Sigmoid colon (tissue), 7 donors: Measurements from ENCODE around the gene CEP250. TPM values are rescaled to one million over a fixed set of nuclear protein-coding genes. Genes with fewer than 3 reads are reported as not detected.

Experiments used
- DNase-seq: peaks from one replicate; pipeline ENCODE4 v3.0.0-alpha.2; 2019
- H3K27ac ChIP-seq, 4 donors: fragments of 200-600 bp; sonication (generic); one replicate each; pipeline ENCODE4 v1.5.1; 2016 to 2019; ENCODE audit warnings: mild to moderate bottlenecking in 1 of 4
- H3K27me3 ChIP-seq, 3 donors: fragments of 200-600 bp; sonication (generic); one replicate each; pipeline ENCODE4 v1.5.1; 2019; ENCODE audit warnings: mild to moderate bottlenecking in 1 of 3
- H3K36me3 ChIP-seq, 4 donors: fragments of 200-600 bp; sonication (generic); one replicate each; pipeline ENCODE4 v1.5.1; 2016 to 2019
- H3K4me1 ChIP-seq, 4 donors: fragments of 200-600 bp; sonication (generic); one replicate each; pipeline ENCODE4 v1.5.1; 2017 to 2019
- H3K4me3 ChIP-seq, 4 donors: fragments of 200-600 bp; sonication (generic); one replicate each; pipeline ENCODE4 v1.5.1; 2017 to 2019; ENCODE audit warnings: mild to moderate bottlenecking in 2 of 4, moderate library complexity in 1 of 4
- H3K9me3 ChIP-seq, 4 donors: fragments of 200-600 bp in 3 of 4; sonication (generic) in 3 of 4; one replicate each; pipeline versions ENCODE4 v1.5.1 to v1.6.1; 2013 to 2019
- EP300 ChIP-seq, 4 donors: sonication (generic); formaldehyde crosslinking; IDR thresholded peaks; one replicate each; pipeline ENCODE4 v1.6.1; 2017; ENCODE audit warnings: antibody characterized with exemption in 4 of 4
- POLR2A ChIP-seq, 2 donors: fragments of 450-650 bp; IDR thresholded peaks; one replicate each; pipeline ENCODE4 v1.6.1; 2016; ENCODE audit warnings: antibody characterized with exemption in 2 of 2, mild to moderate bottlenecking in 2 of 2, moderate library complexity in 2 of 2
- POLR2AphosphoS5 ChIP-seq, 4 donors: sonication (generic); formaldehyde crosslinking; IDR thresholded peaks; one replicate each; pipeline ENCODE4 v1.6.1; 2017; ENCODE audit warnings: antibody characterized with exemption in 4 of 4
- WGBS, 2 donors: extraction: QIAGEN DNeasy Blood & Tissue Kit; methylation state at CpG; one replicate each; pipeline ENCODE4 v1.1.7; 2013; 5-methylcytosine and 5-hydroxymethylcytosine counted together
- intact Hi-C: fragments of 100-400 bp; cut with DNase I; formaldehyde crosslinking; loops from one replicate; pipeline ENCODE4 v1.15.1; 2023
- polyA plus RNA-seq, 3 donors: library from polyadenylated mRNA; stranded (reverse); fragments of 200-250 nt; gene quantifications; one replicate each; pipeline ENCODE4 v1.2.3, GENCODE V29; 2013
- total RNA-seq, 4 donors: library from RNA; depleted of rRNA; stranded (reverse); fragments of >200 nt; gene quantifications; one replicate each; pipeline ENCODE4 v1.1.0, GENCODE V29; 2016
- TF ChIP-seq, protein P1 (sequence below), 4 experiments: fragments of 450-650 bp in 3 of 4; fragments of 200-600 bp in 1 of 4; IDR thresholded peaks; one replicate each; pipeline ENCODE4 v1.5.1; 2016 to 2019; ENCODE audit warnings: antibody characterized with exemption in 4 of 4, mild to moderate bottlenecking in 3 of 4, moderate library complexity in 2 of 4
- donor health status: healthy with polysubstance abuse.
- donor health status: Bipolar disorder and iron deficiency.
- donor health status: healthy.

The CEP250 gene
- total and polyA plus RNA-seq, 7 donors, result 6.6 to 35.2 (median 16.4) TPM

DNA sequence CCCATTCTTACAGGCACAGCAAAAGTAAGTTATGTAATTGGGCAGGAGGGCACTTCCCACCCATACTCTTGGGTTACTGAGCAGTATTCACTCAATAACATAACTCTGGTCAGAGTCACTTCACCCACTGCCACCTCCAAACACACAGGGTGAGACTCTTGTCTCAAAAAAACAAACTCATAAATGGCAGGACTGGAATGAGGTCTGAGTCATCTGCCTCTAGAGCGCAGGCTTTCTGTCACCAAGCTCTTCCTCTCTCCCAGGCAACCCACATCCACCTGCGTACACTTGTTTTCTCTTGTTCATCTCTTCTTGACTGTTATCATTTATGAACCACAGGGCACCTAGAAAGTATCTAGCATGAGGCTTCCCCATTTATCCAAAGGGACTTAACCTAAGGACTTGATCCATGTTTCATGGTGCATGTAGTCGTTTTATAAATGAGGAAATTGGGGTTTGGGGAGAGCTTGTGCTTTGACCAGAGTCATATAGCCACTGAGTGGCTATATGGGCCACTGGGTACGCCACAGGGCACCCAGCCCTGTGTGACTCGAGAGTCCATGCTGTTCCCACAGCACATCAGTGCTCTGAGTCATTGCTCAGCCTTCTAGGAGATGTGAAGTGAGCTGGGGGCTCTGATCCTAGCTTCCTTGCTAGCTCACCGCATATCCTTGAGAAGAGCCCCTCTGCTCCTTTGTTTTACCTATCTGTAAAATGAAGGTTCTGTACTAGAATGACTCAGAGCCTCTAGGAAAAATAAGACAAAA is 51.7 kb downstream of the CEP250 start:
- Histone ChIP-seq H3K4me1 (peaks cover 0 to 16% (median 10%) of the 10 kb centered on the region in 4 donors), H3K4me3 (no peak overlapping the region), H3K27me3 (no peaks in the 10 kb centered on the region), H3K27ac (no peak overlapping the region), H3K9me3 (no peaks in the 10 kb centered on the region), H3K36me3 (peaks cover 12 to 88% (median 42%) of the 10 kb centered on the region in 4 donors)
- WGBS, 2 donors, result 83 to 86% methylated on average over 6 of the region's 6 CpGs
- TF ChIP-seq EP300 (IDR thresholded peaks at IDR 0.05) (no peak), POLR2A (IDR thresholded peaks at IDR 0.05) (no peak), POLR2AphosphoS5 (IDR thresholded peaks at IDR 0.05) (no peak)
- TF ChIP-seq, protein P1, sequence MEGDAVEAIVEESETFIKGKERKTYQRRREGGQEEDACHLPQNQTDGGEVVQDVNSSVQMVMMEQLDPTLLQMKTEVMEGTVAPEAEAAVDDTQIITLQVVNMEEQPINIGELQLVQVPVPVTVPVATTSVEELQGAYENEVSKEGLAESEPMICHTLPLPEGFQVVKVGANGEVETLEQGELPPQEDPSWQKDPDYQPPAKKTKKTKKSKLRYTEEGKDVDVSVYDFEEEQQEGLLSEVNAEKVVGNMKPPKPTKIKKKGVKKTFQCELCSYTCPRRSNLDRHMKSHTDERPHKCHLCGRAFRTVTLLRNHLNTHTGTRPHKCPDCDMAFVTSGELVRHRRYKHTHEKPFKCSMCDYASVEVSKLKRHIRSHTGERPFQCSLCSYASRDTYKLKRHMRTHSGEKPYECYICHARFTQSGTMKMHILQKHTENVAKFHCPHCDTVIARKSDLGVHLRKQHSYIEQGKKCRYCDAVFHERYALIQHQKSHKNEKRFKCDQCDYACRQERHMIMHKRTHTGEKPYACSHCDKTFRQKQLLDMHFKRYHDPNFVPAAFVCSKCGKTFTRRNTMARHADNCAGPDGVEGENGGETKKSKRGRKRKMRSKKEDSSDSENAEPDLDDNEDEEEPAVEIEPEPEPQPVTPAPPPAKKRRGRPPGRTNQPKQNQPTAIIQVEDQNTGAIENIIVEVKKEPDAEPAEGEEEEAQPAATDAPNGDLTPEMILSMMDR (IDR thresholded peaks at IDR 0.05), result no peak
- DNase-seq, result no peak
- intact Hi-C loops, result no loop called here

DNA sequence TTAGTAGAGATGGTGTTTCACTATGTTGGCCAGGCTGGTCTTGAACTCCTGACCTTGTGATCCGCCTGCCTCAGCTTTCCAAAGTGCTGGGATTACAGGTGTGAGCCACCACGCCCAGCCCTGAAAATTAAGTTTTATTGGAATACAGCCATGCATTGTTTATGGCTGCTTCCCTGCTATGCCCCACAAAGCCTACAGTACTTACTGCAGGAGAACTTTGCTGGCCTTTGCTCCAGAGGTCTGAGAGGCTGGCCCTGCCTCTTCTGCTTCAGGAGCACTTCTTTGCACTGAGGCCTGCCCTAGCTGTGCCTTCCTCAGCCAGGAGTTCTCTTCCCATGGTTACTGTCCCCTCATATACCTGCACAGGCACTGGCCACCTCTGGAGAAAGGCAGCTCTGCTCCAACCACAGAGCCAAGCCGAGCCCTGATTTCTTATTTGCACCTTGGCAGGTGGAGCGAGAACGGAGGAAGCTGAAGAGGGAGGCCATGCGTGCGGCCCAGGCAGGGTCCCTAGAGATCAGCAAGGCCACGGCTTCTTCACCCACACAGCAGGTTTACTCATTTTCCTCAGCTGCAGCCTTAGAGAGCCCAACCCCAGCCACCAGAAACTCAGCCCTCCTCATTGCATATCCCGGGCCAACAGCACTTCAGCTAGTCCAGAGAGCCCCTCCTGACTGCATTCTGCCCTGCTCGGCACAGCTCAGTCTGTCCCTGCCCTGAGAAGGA is 53.3 kb downstream of the CEP250 start:
- Histone ChIP-seq H3K36me3 (peaks cover 8 to 85% (median 31%) of the 10 kb centered on the region in 4 donors), H3K4me1 (peaks cover 0 to 10% (median 7%) of the 10 kb centered on the region in 4 donors), H3K9me3 (no peaks in the 10 kb centered on the region), H3K27me3 (no peaks in the 10 kb centered on the region), H3K4me3 (no peak overlapping the region), H3K27ac (no peak overlapping the region)
- 73 to 80% methylated on average over 10 of the region's 10 CpGs for WGBS, 2 donors
- intact Hi-C loops, result no loop called here
- no peak for DNase-seq
- no peak for TF ChIP-seq POLR2AphosphoS5 (IDR thresholded peaks at IDR 0.05)
- TF ChIP-seq EP300 (IDR thresholded peaks at IDR 0.05), result no peak
- TF ChIP-seq, protein P1 (IDR thresholded peaks at IDR 0.05), result no peak
- TF ChIP-seq POLR2A (IDR thresholded peaks at IDR 0.05), result no peak

DNA sequence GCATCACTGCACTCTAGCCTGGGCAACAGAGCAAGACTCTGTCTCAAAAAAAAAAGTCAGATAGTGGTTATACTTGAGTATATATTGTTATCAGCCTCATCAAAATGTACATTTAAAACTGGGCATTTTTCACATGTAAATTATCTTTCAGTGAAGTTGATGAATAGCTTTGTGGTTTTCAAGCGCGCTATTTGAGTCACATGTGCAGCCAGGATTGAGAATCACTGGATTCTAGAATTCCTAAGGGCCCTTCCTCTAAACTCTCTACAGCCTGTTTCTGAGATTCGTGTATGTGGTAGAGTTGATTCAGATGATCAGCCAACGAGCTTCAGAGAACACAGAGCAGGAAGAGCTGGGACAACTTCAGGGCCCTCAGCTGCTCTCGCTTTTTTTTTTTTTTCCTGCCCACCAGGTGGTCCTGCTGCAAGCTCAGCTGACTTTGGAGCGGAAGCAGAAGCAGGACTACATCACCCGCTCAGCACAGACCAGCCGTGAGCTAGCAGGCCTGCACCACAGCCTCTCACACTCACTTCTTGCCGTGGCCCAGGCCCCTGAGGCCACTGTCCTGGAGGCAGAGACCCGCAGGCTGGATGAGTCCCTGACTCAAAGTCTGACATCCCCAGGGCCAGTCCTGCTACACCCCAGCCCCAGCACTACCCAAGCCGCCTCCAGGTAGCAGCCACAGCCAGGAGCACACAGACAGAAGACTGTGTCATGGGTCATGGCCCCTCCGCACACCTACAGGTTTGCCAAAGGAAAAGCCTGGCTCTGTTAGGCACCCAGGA is 55.7 kb downstream of the CEP250 start:
- no peaks in the 10 kb centered on the region for H3K27me3 ChIP-seq
- H3K4me1 ChIP-seq, result peaks cover 0 to under 1% (median 0%) of the 10 kb centered on the region in 4 donors
- H3K27ac ChIP-seq, result no peak overlapping the region
- no peak overlapping the region for H3K4me3 ChIP-seq
- intact Hi-C loops, result no loop called here
- H3K36me3 ChIP-seq, result peaks cover 8 to 72% (median 27%) of the 10 kb centered on the region in 4 donors
- 84 to 87% methylated on average over 12 of the region's 12 CpGs for WGBS, 2 donors
- TF ChIP-seq, protein P1 (IDR thresholded peaks at IDR 0.05), result no peak
- TF ChIP-seq POLR2A (IDR thresholded peaks at IDR 0.05) (no peak), POLR2AphosphoS5 (IDR thresholded peaks at IDR 0.05) (no peak), EP300 (IDR thresholded peaks at IDR 0.05) (no peak)
- DNase-seq, result no peak
- H3K9me3 ChIP-seq, result no peaks in the 10 kb centered on the region

DNA sequence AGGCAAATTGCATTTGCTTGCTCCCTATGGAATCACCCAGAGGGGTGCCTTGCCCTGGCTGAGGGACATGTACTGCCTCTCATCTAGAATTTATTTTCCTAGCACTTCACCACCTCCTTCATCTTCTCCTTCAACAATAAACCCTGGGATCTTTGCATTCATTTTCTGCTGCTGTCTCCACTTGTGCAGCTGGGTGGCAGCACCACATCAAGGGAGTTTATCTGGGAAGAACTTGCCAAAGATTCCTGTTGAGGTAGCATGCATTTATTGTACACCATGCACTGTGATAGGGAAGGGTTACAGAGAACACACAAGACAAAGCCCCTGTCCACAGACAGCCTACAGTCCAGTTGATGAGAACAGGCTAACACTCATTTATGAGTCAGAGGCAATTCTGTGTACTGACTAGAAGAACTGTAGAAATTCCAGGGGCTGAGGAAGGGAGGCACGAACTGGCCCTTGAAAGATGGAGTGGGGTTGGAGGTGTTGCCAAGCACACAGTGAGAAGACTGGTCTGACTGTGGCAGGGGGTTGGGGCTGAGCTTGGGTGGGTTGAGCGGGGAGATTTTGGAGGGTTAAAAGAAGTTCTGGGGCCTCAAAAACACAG is 56.5 kb downstream of the CEP250 start:
- intact Hi-C loops, result no loop called here
- WGBS, 2 donors, result 95 to 96% methylated on average over 2 of the region's 2 CpGs
- peaks cover 8 to 65% (median 26%) of the 10 kb centered on the region in 4 donors for H3K36me3 ChIP-seq
- H3K9me3 ChIP-seq, result no peaks in the 10 kb centered on the region
- TF ChIP-seq, protein P1 (IDR thresholded peaks at IDR 0.05), result peak; percentile 21 to 45 (median 38)
- no peak for TF ChIP-seq EP300 (IDR thresholded peaks at IDR 0.05)
- no peak for TF ChIP-seq POLR2A (IDR thresholded peaks at IDR 0.05)
- TF ChIP-seq POLR2AphosphoS5 (IDR thresholded peaks at IDR 0.05), result no peak
- H3K27me3 ChIP-seq, result no peaks in the 10 kb centered on the region
- H3K4me3 ChIP-seq, result no peak overlapping the region
- H3K27ac ChIP-seq, result no peak overlapping the region
- DNase-seq, result no peak
- peaks cover 0 to 8% (median 0%) of the 10 kb centered on the region in 4 donors for H3K4me1 ChIP-seq
